Liver (tissue), 9 donors: ENCODE results near the gene DOCK2. TPM values are rescaled to one million over a fixed set of nuclear protein-coding genes. Genes with fewer than 3 reads are reported as not detected.

Experiments used
- DNase-seq: peaks from one replicate; pipeline ENCODE4 v3.0.0-alpha.2; 2017; ENCODE audit warnings: low spot score
- H3K27ac ChIP-seq, 2 donors: one replicate each; pipeline ENCODE4 v1.7.0; 2013; ENCODE audit warnings: inconsistent platforms in 2 of 2, low read length in 2 of 2, control low read depth in 1 of 2, low read depth in 1 of 2, mild to moderate bottlenecking in 1 of 2
- H3K27me3 ChIP-seq, 4 donors: one replicate each; pipeline versions ENCODE4 v1.6.1 to v1.7.0; 2013; ENCODE audit warnings: low read length in 3 of 4, inconsistent platforms in 1 of 4, mild to moderate bottlenecking in 1 of 4, moderate library complexity in 1 of 4; ENCODE audit not compliant: control insufficient read depth in 4 of 4, insufficient read depth in 4 of 4
- H3K36me3 ChIP-seq, 4 donors: one replicate each; pipeline versions ENCODE4 v1.6.1 to v1.7.0; 2013; ENCODE audit warnings: low read length in 3 of 4, mild to moderate bottlenecking in 3 of 4, low read depth in 1 of 4, moderate library complexity in 1 of 4; ENCODE audit not compliant: control insufficient read depth in 4 of 4, insufficient read depth in 3 of 4
- H3K4me1 ChIP-seq, 4 donors: one replicate each; pipeline versions ENCODE4 v1.6.1 to v1.7.0; 2013; ENCODE audit warnings: low read length in 3 of 4, mild to moderate bottlenecking in 3 of 4, moderate library complexity in 1 of 4; ENCODE audit not compliant: control insufficient read depth in 4 of 4, insufficient read depth in 4 of 4
- H3K4me3 ChIP-seq, 3 donors: one replicate each; pipeline versions ENCODE4 v1.6.1 to v1.7.0; 2013; ENCODE audit warnings: low read length in 3 of 3, control low read depth in 1 of 3, low read depth in 1 of 3, mild to moderate bottlenecking in 1 of 3
- H3K9ac ChIP-seq, 2 donors: one replicate each; pipeline ENCODE4 v1.7.0; 2013; ENCODE audit warnings: low read length in 2 of 2, mild to moderate bottlenecking in 2 of 2, moderate library complexity in 2 of 2, control low read depth in 1 of 2, low read depth in 1 of 2
- H3K9me3 ChIP-seq, 4 donors: one replicate each; pipeline versions ENCODE4 v1.6.1 to v1.7.0; 2013; ENCODE audit warnings: low read length in 3 of 4; ENCODE audit not compliant: control insufficient read depth in 4 of 4
- ATF3 ChIP-seq: IDR thresholded peaks from 2 replicates; pipeline ENCODE4 v1.6.1; 2016; ENCODE audit warnings: antibody characterized with exemption
- CTCF ChIP-seq: fragments of 150-350 bp; IDR thresholded peaks from 2 replicates; pipeline ENCODE4 v1.5.1; 2017; ENCODE audit warnings: improper control_type of control experiment, low read depth, low read length; ENCODE audit not compliant: missing input control
- EGR1 ChIP-seq, 2 donors: IDR thresholded peaks; 2 replicates each; pipeline ENCODE4 v1.6.1; 2016 to 2018; ENCODE audit warnings: antibody characterized with exemption in 2 of 2, low read depth in 2 of 2
- FOXA2 ChIP-seq: IDR thresholded peaks from 2 replicates; pipeline ENCODE4 v1.6.1; 2016; ENCODE audit warnings: antibody characterized with exemption
- GABPA ChIP-seq, 2 donors: IDR thresholded peaks in 1 of 2; conservative IDR thresholded peaks in 1 of 2; 2 replicates each; pipeline ENCODE4 v1.6.1; 2016; ENCODE audit warnings: antibody characterized with exemption in 2 of 2, mild to moderate bottlenecking in 1 of 2, moderate library complexity in 1 of 2
- HNF4A ChIP-seq, 2 donors: conservative IDR thresholded peaks; 2 replicates each; pipeline ENCODE4 v1.6.1; 2016; ENCODE audit warnings: antibody characterized with exemption in 2 of 2, mild to moderate bottlenecking in 2 of 2
- HNF4G ChIP-seq: IDR thresholded peaks from 2 replicates; pipeline ENCODE4 v1.6.1; 2016; ENCODE audit warnings: antibody characterized with exemption
- JUND ChIP-seq, 2 donors: IDR thresholded peaks; 2 replicates each; pipeline ENCODE4 v1.6.1; 2016; ENCODE audit warnings: antibody characterized with exemption in 2 of 2
- NR2F2 ChIP-seq: IDR thresholded peaks from 2 replicates; pipeline ENCODE4 v1.6.1; 2016; ENCODE audit warnings: antibody characterized with exemption
- RAD21 ChIP-seq, 2 donors: IDR thresholded peaks; 2 replicates each; pipeline ENCODE4 v1.6.1; 2016; ENCODE audit warnings: antibody characterized with exemption in 2 of 2, mild to moderate bottlenecking in 2 of 2
- REST ChIP-seq: IDR thresholded peaks from 2 replicates; pipeline ENCODE4 v1.6.1; 2016; ENCODE audit warnings: antibody characterized with exemption, mild to moderate bottlenecking
- RXRA ChIP-seq, 2 donors: IDR thresholded peaks; 2 replicates each; pipeline ENCODE4 v1.6.1; 2017 to 2018; ENCODE audit warnings: antibody characterized with exemption in 2 of 2, mild to moderate bottlenecking in 1 of 2
- SP1 ChIP-seq: IDR thresholded peaks from 2 replicates; pipeline ENCODE4 v1.6.1; 2018; ENCODE audit warnings: antibody characterized with exemption, mild to moderate bottlenecking
- TAF1 ChIP-seq: conservative IDR thresholded peaks from 2 replicates; pipeline ENCODE4 v1.6.1; 2016; ENCODE audit warnings: antibody characterized with exemption, mild to moderate bottlenecking
- YY1 ChIP-seq: IDR thresholded peaks from 2 replicates; pipeline ENCODE4 v1.6.1; 2016; ENCODE audit warnings: antibody characterized with exemption, mild to moderate bottlenecking
- ZBTB33 ChIP-seq: IDR thresholded peaks from 2 replicates; pipeline ENCODE4 v1.6.1; 2016; ENCODE audit warnings: antibody characterized with exemption
- WGBS: extraction: QIAGEN DNeasy Blood & Tissue Kit; methylation state at CpG from one replicate; pipeline ENCODE4 v1.1.7; 2013; 5-methylcytosine and 5-hydroxymethylcytosine counted together
- polyA plus RNA-seq, 2 donors: library from polyadenylated mRNA; stranded (reverse) in 1 of 2; unstranded in 1 of 2; fragments of 200-250 nt in 1 of 2; fragments of >200 nt in 1 of 2; fragmentation: Nextera tagmentation in 1 of 2; extraction: Ambion mirVana in 1 of 2; gene quantifications; one replicate each; pipeline versions ENCODE4 v1.2.1 to v1.2.3, GENCODE V29; 2013 to 2015
- total RNA-seq, 2 donors: library from RNA; depleted of rRNA; stranded (reverse); fragments of >200 nt; gene quantifications; one replicate each; pipeline ENCODE4 v1.2.3, GENCODE V29; 2014
- donor health status: healthy.
- donor health status: healthy.
- donor health status: healthy.
- donor health status: healthy.
- donor health status: healthy.

DOCK2 gene
- total and polyA plus RNA-seq, 4 donors, result 2.3 to 26.6 (median 8.2) TPM

- DNase-seq, result no peak
- Histone ChIP-seq H3K9ac (no peak overlapping the region), H3K4me3 (no peak overlapping the region), H3K27me3 (peaks cover 0 to 2% (median 0%) of the 10 kb centered on the region in 4 donors), H3K36me3 (no peaks in the 10 kb centered on the region), H3K9me3 (no peaks in the 10 kb centered on the region), H3K27ac (no peak overlapping the region), H3K4me1 (no peaks in the 10 kb centered on the region)
- WGBS, result 74% methylated on average over 8 of the region's 8 CpGs
- TF ChIP-seq RAD21 (IDR thresholded peaks at IDR 0.05) (no peak), REST (no peak), FOXA2 (no peak), RXRA (IDR thresholded peaks at IDR 0.05) (no peak), ZBTB33 (no peak), TAF1 (no peak), HNF4G (no peak), JUND (IDR thresholded peaks at IDR 0.05) (no peak), NR2F2 (no peak), SP1 (no peak), HNF4A (conservative IDR thresholded peaks at IDR 0.05) (no peak), ATF3 (no peak), CTCF (no peak), GABPA (IDR thresholded peaks at IDR 0.05 in 1 of 2, conservative IDR thresholded peaks at IDR 0.05 in 1 of 2) (no peak)
Observed at GRCh38 chr5:169763376-169764017, 126.4 kb downstream of the DOCK2 start.

GRCh38 chr5:169764018-169764378 lies 126.9 kb downstream of the DOCK2 start:
- WGBS, result 79% methylated on average over 5 of the region's 5 CpGs
- H3K9me3 ChIP-seq, result no peaks in the 10 kb centered on the region
- peaks cover 0 to 2% (median 0%) of the 10 kb centered on the region in 4 donors for H3K27me3 ChIP-seq
- H3K27ac ChIP-seq, result no peak overlapping the region
- no peak overlapping the region for H3K9ac ChIP-seq
- no peak for DNase-seq
- TF ChIP-seq SP1, result no peak
- no peak for TF ChIP-seq ATF3
- TF ChIP-seq YY1, result no peak
- TF ChIP-seq EGR1 (IDR thresholded peaks at IDR 0.05; ENCODE audit: low read depth in 2 of 2), result no peak
- no peak for TF ChIP-seq HNF4G
- no peak for TF ChIP-seq FOXA2
- no peak for TF ChIP-seq RAD21 (IDR thresholded peaks at IDR 0.05)
- no peak for TF ChIP-seq RXRA (IDR thresholded peaks at IDR 0.05)
- TF ChIP-seq JUND (IDR thresholded peaks at IDR 0.05), result no peak
- no peaks in the 10 kb centered on the region for H3K4me1 ChIP-seq
- H3K36me3 ChIP-seq, result no peaks in the 10 kb centered on the region
- H3K4me3 ChIP-seq, result no peak overlapping the region
